Raji (cell line): ENCODE data around the gene PDE2A.

ENCODE experiments used
- POLR2A ChIP-seq: IDR thresholded peaks from 2 replicates; pipeline ENCODE4 v1.6.1; 2011; ENCODE audit warnings: low read depth, low read length, control low read depth; ENCODE audit not compliant: insufficient read depth

The PDE2A gene

DNA sequence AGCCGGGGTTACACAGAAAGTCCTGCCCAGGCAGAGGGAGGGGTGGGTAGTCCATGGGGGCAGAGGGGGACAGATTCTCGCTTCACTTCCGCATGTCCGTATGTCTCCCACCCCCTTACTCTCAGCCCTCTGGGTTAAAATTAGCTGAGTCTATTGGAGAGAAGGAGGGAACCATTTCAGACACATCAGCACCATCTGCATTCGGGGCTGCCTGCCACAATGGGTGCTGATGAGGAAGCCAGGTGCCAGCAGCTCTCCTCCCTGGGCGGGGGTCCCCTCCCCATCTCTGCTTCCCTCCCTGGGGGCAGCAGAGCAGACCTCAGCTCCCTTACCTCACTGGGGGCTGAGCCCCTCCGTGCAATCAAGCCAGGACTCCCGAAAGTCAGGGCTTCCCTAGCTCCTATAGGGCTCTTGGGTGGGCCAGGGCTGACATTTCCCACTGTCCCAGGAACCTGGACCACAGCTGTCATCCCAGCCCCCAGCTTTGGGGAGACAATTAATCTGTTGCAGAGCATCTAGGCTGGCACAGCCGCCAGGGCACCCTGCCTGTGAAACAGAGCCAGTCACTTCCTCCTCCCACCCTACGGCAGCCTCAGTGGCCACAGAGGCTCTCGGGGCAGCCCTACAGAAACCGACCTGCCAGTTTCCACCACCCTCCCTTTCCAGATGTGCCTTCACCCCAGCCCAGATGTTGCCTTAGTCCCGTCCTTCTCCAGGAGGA lies 67.3 kb downstream of the PDE2A start:
- TF ChIP-seq POLR2A = no peak

GRCh38 chr11:72605973-72606747 lies 68.1 kb downstream of the PDE2A start:
- TF ChIP-seq POLR2A = no peak

DNA sequence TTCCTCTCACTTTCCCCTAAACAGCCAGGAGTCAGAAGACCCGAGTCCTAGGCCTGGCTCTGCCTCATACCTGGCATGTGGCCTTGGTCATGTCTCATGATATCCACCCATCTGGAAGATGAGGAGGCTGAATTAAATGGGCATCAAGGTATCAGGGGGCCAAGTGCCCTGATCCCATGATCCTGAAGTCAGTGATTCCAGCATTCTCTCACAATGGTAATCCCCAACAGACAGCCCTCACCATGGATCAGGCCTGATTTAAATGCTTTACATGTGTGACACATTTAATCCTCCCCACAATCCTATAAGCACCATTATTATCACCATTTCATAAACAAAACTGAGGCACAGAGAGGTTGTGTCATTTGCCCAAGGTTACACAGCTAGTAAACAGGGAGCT lies 70.0 kb downstream of the PDE2A start:
- TF ChIP-seq POLR2A = no peak

- no peak for TF ChIP-seq POLR2A
Observed at GRCh38 chr11:72602250-72602904, 71.8 kb downstream of the PDE2A start.

DNA sequence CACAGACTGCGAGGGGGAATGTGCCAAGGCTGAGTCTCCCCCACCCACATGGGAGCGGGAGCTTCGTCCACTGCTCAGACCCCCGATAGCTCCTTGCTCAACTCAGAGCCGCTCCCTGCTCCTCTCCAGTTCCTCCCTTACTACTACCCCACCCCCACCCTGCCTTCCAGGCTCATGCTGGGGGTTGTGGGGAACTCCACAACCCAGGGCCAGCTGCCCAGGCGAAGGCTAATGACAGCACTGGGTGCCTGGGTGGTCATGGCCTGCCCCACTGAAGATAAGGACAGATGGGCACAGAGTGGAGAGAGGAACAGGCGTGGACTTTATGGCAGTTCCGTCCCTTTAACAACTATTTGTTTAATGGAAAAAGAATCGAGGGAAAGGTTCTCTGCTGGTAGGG lies 73.7 kb downstream of the PDE2A start:
- TF ChIP-seq POLR2A = no peak

DNA sequence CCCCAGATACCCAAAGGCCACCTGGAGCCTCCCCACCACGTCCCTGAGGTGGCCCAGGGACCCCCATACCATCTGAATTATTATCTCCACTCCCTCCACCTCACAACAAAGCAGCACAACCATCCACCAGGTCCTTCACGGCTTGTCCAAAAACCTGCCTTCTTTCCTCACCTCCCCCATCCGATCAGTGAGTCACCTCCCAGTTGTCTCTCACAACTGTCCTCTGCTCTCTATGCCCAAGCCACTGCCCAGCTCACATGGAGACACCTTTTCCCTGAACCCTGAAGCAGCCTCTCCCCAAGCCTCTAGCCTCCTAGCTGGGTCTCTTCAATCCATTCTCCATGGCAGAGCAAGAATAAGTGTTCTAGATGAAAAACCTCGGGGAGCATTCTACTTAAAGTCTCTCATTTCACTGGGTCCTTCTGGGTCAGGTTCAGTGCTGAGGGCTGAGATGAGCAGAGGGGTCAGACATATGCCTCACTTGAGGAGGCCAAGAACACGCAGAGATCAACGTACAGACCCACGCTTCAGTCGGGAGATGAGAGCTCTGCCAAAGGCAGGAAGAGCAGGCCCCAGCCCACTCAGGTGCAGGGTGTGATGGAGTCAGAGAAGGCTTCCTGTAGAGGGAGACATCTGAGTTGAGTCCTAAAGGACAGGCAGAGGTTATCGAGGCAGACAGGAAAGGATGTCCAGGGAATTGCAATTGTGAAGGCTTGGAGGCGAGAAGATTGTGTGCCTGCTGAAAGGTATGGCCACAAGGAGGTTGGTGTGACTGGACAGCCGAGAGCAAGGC lies 74.7 kb downstream of the PDE2A start:
- TF ChIP-seq POLR2A = no peak

DNA sequence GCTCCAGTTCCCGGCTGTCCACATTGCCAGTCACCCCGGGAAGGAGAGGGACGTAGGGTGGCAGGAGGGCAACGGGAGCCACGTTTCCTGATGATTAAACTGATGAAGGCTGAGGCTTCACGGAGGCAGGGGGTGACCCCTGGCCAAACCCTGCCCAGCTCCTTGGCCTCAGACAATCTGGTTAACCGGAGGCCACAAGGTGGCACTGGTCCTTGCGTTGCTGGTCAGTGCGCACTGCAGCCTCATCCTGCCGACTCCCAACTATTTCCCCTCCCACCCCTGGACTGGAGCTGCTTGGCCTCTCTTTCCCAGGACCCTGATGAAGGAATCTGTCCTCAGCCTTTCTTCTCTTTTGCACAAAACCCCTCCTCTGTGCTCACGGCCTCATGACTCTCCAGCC lies 75.3 kb downstream of the PDE2A start:
- TF ChIP-seq POLR2A = no peak

GRCh38 chr11:72598466-72598865 lies 75.8 kb downstream of the PDE2A start:
- TF ChIP-seq POLR2A = no peak

DNA sequence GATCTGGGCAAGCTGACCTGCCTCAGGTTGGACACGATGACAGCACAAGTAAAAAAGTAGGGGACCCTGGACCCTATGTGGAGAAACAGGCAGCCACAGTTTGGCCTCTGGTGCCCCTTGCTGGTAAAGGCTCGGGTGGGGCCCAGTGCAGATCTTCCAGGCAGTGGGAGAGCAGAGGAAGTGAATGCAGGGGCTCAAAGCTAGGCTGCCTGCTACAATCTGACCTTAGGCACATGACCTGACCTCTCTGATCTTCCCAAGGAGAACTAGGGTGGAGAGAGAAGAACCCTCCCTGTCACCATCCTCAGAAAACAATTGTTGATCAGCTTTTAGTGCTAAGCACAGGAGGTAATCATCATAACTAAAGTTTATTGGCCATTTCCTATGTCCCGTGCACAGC lies 76.5 kb downstream of the PDE2A start:
- no peak for TF ChIP-seq POLR2A

- TF ChIP-seq POLR2A = no peak
Observed at GRCh38 chr11:72595292-72595684, 78.9 kb downstream of the PDE2A start.

DNA sequence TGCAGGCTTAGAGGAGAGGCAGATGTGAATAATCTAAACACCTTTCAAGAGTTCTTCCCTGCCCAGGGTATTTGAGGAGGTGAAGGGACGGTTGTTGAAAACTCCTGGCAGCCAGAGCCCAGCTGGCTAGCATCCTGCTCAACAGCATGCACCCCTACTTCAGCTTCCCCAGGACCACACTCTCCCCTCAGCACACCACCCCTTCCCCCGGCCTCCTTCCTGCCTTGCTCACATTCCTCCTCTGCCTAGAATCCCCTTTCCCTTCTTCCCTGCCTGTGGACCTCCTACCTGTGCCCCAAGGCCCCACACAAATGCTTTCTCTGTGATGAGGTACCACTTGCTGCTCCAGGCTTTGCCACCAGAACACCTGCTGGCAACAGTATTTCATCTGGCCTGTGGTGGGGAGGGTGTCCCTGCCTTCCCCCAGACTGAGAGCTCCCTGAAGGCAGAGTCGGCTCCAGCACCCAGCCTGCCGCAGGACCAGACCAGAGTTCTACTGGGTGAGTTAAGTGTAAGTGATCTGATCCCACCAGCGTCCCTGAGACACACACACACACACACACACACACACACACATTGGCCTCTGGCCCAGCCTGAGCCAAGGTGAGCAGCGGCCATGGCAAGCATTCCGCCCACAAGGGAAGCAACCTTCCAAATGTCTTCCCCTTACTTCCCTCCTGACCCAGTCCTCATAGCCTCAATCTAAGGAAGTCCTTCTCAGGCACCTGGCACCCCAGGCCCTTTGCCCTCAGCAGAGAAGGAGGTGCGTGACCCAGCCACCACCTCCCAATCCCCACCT lies 79.5 kb downstream of the PDE2A start:
- no peak for TF ChIP-seq POLR2A

DNA sequence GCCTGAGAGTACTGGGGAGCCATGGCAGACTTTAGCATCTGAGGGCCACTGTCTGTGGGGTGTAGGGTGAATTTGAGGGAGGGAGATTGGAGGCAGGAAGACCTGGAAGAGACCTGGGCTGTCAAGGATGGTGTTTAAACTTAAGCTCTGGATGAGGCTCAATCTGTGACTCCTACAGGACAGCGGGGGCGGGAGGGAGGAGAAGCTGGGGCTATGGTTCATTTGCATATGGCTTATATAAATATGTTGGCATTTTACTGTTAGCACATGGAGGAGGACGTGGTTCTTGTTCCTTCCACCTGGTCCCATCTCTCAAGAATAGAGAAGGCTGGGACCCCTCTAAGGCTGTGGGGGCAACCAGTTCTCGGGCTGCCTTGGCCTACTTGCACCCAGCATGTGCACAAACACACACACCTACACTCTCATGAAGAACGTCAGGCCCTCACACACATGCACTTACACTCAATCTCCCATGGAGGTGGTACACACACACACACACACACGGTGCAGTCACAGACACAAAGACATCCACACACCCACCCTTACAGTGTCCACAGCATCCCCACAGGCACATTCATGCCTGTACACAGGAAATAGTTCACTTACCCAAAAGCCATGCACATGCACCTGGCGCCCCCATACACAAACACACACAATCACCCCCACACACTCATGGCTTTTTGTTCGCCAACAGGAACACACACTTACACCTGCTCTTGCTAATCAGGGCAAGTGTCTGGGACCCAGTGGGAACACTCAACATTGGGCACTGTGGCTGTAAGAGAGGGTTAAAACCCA lies 81.3 kb downstream of the PDE2A start:
- no peak for TF ChIP-seq POLR2A

DNA sequence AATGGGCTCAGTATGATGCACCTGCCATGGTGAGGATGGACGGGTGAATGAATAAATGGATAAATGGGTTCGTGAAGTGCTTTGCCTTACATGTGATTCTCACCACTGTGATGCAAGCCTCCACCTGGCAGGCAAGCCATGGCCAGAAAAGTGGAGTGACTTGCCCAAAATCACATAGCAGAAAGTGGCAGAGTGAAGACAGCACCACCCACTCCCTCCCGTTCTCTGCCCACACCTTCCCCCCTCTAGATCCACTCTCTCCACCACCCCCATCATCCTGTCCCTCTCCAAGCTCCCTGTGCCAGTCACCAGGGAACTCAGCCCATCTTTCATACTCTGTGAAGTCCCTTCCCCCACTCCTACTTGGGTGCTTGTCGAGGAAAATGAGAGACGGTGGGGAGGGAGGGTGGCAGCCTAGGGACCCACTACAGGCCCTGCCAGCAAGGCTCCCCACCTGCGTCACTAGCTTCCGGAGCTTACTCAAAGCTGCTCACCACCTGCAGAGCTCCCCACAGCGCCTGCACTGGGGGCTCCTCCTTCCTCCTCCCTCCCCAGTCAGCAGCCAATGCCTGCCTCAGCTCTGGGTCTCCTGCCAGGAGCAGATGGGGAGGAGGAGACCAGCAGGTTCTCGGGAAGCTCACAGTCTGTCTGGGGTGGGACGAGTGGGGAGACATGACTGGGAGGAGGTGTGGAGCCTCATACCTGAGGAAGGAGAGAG lies 82.3 kb downstream of the PDE2A start:
- no peak for TF ChIP-seq POLR2A
